K562 (cell line): Measurements from ENCODE around the gene TTC21A.

Experiments used
- CTCF ChIP-seq, 3 experiments: IDR thresholded peaks in 2 of 3; conservative IDR thresholded peaks in 1 of 3; 2 replicates each; pipeline ENCODE4 v1.5.1; 2011 to 2012; ENCODE audit warnings: low read length in 3 of 3, mild to moderate bottlenecking in 3 of 3, control low read depth in 2 of 3, improper control_type of control experiment in 1 of 3, inconsistent platforms in 1 of 3, low read depth in 1 of 3, mixed read lengths in 1 of 3, moderate library complexity in 1 of 3; ENCODE audit not compliant: insufficient read depth in 2 of 3
- EZH2 ChIP-seq: IDR thresholded peaks from 2 replicates; pipeline ENCODE4 v1.6.1; 2012; ENCODE audit warnings: low read depth, mild to moderate bottlenecking, inconsistent platforms, low read length, borderline replicate concordance
- FOS ChIP-seq: IDR thresholded peaks from 3 replicates; pipeline ENCODE4 v1.6.1; 2011; ENCODE audit not compliant: insufficient read length; ENCODE audit errors: extremely low read depth
- GABPA ChIP-seq: fragments of 200-800 bp; sonication (Bioruptor generic); conservative IDR thresholded peaks from 2 replicates; pipeline ENCODE4 v1.6.1; 2016; ENCODE audit warnings: low read depth, missing genetic modification characterization, missing compliant biosample characterization
- GTF2F1 ChIP-seq: IDR thresholded peaks from 2 replicates; pipeline ENCODE4 v1.6.1; 2011; ENCODE audit warnings: low read depth, low read length, improper control_type of control experiment
- SAP30 ChIP-seq: fragments of 200-600 bp; sonication (generic); IDR thresholded peaks from 2 replicates; pipeline ENCODE4 v1.6.1; 2012; ENCODE audit warnings: borderline replicate concordance, low read depth, mild to moderate bottlenecking, moderate library complexity, low read length, control low read depth, inconsistent platforms; ENCODE audit not compliant: insufficient read depth, poor library complexity, severe bottlenecking
- ZNF324 ChIP-seq: fragments of 250-450 bp; sonication (Bioruptor Pico); IDR thresholded peaks from 2 replicates; pipeline ENCODE4 v1.4.0; 2020; ENCODE audit warnings: mild to moderate bottlenecking
- ZNF655 ChIP-seq: fragments of 250-450 bp; sonication (Bioruptor Pico); IDR thresholded peaks from 2 replicates; pipeline ENCODE4 v1.5.0; 2021
- ZNF76 ChIP-seq: fragments of 250-450 bp; sonication (Bioruptor Pico); IDR thresholded peaks from 2 replicates; pipeline ENCODE4 v1.4.0; 2020; ENCODE audit warnings: mild to moderate bottlenecking, moderate library complexity, borderline replicate concordance

DNA sequence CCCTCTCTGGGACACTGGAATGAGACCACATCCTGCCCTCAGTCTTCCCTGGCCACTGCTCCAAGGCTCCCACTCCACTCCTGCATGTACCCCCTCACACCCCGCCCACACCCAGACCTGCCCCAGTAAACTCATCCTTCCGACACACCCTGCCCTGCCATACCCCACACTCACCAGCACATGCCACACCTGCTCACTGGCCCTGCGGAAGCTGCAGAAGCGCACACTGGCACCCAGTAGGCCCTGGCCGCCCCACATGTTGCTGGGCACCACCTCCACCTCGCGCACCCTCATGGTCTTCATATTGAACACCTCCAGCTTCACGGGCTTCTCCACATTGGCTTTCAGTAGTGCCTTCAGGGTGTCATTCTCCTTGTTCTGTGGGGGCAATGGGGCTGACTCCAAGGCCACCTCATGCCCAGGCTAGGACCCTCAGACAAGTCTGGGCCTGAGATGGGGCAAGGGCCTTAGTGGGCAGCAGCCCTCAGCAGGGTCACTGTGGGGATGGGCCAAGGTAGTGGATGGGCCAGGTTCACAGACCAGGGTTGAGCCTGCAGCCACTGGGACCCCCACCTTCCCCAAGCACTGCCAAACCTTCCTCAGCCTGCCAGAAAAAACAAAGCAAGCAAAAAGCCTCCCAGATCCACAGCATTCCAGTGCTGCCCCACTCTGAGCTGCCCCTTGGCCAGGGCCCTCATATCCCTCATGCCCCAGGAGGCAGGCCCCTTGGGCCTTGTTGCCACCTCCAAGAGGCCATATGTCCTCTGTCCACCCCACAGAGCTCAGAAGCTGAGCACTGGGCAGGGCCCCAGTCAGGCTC, 4.8 kb upstream of the TTC21A start:
- TF ChIP-seq GABPA (no peak), ZNF76 (CRISPR knock-in tag) (no peak), EZH2 (no peak), CTCF (IDR thresholded peaks at IDR 0.05 in 2 of 3, conservative IDR thresholded peaks at IDR 0.05 in 1 of 3; ENCODE audit: insufficient read depth in 2 of 3, low read depth in 1 of 3, low read length in 3 of 3) (no peak), ZNF324 (CRISPR knock-in tag) (no peak), ZNF655 (CRISPR knock-in tag) (no peak), SAP30 (no peak), FOS (no peak), GTF2F1 (no peak)
